ENCODE data around the gene MET. TPM values are rescaled to one million over a fixed set of nuclear protein-coding genes. Genes with fewer than 3 reads are reported as not detected.
A peak's percentile ranks its signal among the peaks of the same experiment; 100 is the strongest.

The MET gene
- total RNA-seq, 2 experiments from 2014 or later = 0.16 to 0.27 TPM

GRCh38 chr7:116672596-116673456, 830 bp downstream of the MET start:
- Mint-ChIP-seq H3K27me3 (peaks cover 54% of the 10 kb centered on the region), H3K4me1 (ENCODE audit: low read depth) (peaks cover 11% of the 10 kb centered on the region), H3K27ac (no peak overlapping the region), H3K36me3 (ENCODE audit: low read depth) (no peaks in the 10 kb centered on the region), H3K4me3 (peak overlapping the region; percentile 30), H3K9me3 (no peaks in the 10 kb centered on the region)
- no peak for ATAC-seq
- DNase-seq = no peak
- POLR2A ChIA-PET = no interaction called here
- no peak for TF ChIP-seq CTCF (IDR thresholded peaks at IDR 0.05)
- intact Hi-C loops (cut with micrococcal nuclease) = loop anchor here (5.0 to 10.0 kb wide), 2 partner anchors 112 to 134 kb away; no protein-coding TSS in a partner anchor
- CTCF ChIA-PET = interaction anchor here (1.3 to 1.5 kb wide), 3 partner anchors 8 to 114 kb away, joined by 4 to 6 read pairs (median 4); no protein-coding TSS in a partner anchor

DNA sequence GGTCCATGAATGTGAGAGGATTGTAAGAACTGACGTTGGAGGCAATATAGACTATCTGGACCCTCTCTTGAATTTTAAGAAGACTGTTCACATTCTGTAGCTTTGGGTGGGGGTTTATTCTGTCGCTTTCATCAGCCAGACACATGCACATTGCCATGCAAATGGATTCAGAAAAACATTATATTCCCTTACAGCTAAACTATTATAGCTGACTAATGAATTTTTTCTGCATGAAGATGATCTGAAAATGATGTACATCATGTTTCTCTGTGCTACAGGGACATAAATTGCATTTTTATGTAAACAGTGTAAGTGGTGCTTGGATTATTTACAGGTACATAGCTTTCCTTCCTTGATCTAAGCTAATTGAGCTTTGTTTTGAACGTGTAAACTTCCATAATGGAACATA, 1.5 kb downstream of the MET start:
- Mint-ChIP-seq H3K36me3 (ENCODE audit: low read depth) (no peaks in the 10 kb centered on the region), H3K27ac (no peak overlapping the region), H3K9me3 (no peaks in the 10 kb centered on the region), H3K4me3 (no peak overlapping the region), H3K27me3 (peaks cover 55% of the 10 kb centered on the region), H3K4me1 (ENCODE audit: low read depth) (peaks cover 11% of the 10 kb centered on the region)
- TF ChIP-seq CTCF (IDR thresholded peaks at IDR 0.05) = no peak
- CTCF ChIA-PET = interaction anchor here (1.2 to 1.4 kb wide), 2 partner anchors 44 to 113 kb away, joined by 3 to 6 read pairs; no protein-coding TSS in a partner anchor
- POLR2A ChIA-PET = no interaction called here
- ATAC-seq (no peak), DNase-seq (no peak)
- intact Hi-C loops (cut with micrococcal nuclease) = loop anchor here (5.0 to 10.0 kb wide), 2 partner anchors 111 to 134 kb away; no protein-coding TSS in a partner anchor

- ChIA-PET POLR2A (no interaction called here), CTCF (interaction anchor here (1.2 to 1.5 kb wide), 2 partner anchors 18 to 45 kb away, joined by 3 read pairs; no protein-coding TSS in a partner anchor)
- DNase-seq (no peak), ATAC-seq (no peak)
- intact Hi-C loops (cut with micrococcal nuclease) = loop anchor here (5.0 to 10.0 kb wide), 2 partner anchors 110 to 133 kb away; no protein-coding TSS in a partner anchor
- peaks cover 13% of the 10 kb centered on the region for H3K4me1 Mint-ChIP-seq (ENCODE audit: low read depth)
- peaks cover 46% of the 10 kb centered on the region for H3K27me3 Mint-ChIP-seq
- TF ChIP-seq CTCF (IDR thresholded peaks at IDR 0.05) = no peak
- no peaks in the 10 kb centered on the region for H3K36me3 Mint-ChIP-seq (ENCODE audit: low read depth)
- H3K9me3 Mint-ChIP-seq = no peaks in the 10 kb centered on the region
- no peak overlapping the region for H3K4me3 Mint-ChIP-seq
- no peak overlapping the region for H3K27ac Mint-ChIP-seq
Measured at GRCh38 chr7:116674508-116675173, 2.6 kb downstream of the MET start.

- TF ChIP-seq CTCF (IDR thresholded peaks at IDR 0.05) = no peak
- Mint-ChIP-seq H3K27ac (no peak overlapping the region), H3K36me3 (ENCODE audit: low read depth) (no peaks in the 10 kb centered on the region), H3K4me1 (ENCODE audit: low read depth) (peaks cover 13% of the 10 kb centered on the region), H3K27me3 (peaks cover 41% of the 10 kb centered on the region), H3K9me3 (no peaks in the 10 kb centered on the region), H3K4me3 (no peak overlapping the region)
- intact Hi-C loops (cut with micrococcal nuclease) = loop anchor here (10.0 kb wide), 1 partner anchor 109 kb away; no protein-coding TSS in a partner anchor
- POLR2A ChIA-PET = no interaction called here
- DNase-seq (no peak), ATAC-seq (no peak)
- CTCF ChIA-PET = no interaction called here
Measured at GRCh38 chr7:116675812-116676355, 3.9 kb downstream of the MET start.
